Cardiac muscle cell (in vitro differentiated cells and primary cell): Measurements from ENCODE around the gene SPIN1. TPM values are rescaled to one million over a fixed set of nuclear protein-coding genes. Genes with fewer than 3 reads are reported as not detected.

Source experiments
- DNase-seq, 2 donors: peaks; one replicate each; pipeline versions ENCODE4 v3.0.0 to v3.0.0-alpha.2; 2010 to 2017; ENCODE audit warnings: low read depth in 1 of 2, low spot score in 1 of 2
- H3K27ac ChIP-seq: fragments of 200-600 bp; sonication (generic); 2 replicates; pipeline ENCODE4 v1.5.1; 2016
- H3K27me3 ChIP-seq: fragments of 200-600 bp; sonication (generic); 2 replicates; pipeline ENCODE4 v1.6.0; 2016; ENCODE audit warnings: control low read depth
- H3K36me3 ChIP-seq: fragments of 200-600 bp; sonication (generic); 2 replicates; pipeline ENCODE4 v1.5.1; 2016; ENCODE audit warnings: control low read depth
- H3K4me1 ChIP-seq: fragments of 200-600 bp; sonication (generic); 2 replicates; pipeline ENCODE4 v1.8.1; 2017; ENCODE audit warnings: low read depth, mild to moderate bottlenecking, mixed run types
- H3K4me3 ChIP-seq: fragments of 200-600 bp; sonication (generic); 2 replicates; pipeline ENCODE4 v1.5.1; 2016; ENCODE audit warnings: mild to moderate bottlenecking
- H3K9me3 ChIP-seq: fragments of 200-600 bp; sonication (generic); 2 replicates; pipeline ENCODE4 v1.5.1; 2017; ENCODE audit warnings: low read depth, mild to moderate bottlenecking, control low read depth
- polyA plus RNA-seq: library from polyadenylated mRNA; unstranded; fragments of >200 nt; fragmentation: Nextera tagmentation; extraction: Ambion mirVana; gene quantifications from 2 replicates; pipeline ENCODE4 v1.2.1, GENCODE V29; 2016
- total RNA-seq: library from RNA; depleted of rRNA; stranded (reverse); fragments of >200 nt; gene quantifications from 2 replicates; pipeline ENCODE4 v1.2.3, GENCODE V29; 2016
- TF ChIP-seq, protein P1 (sequence below): IDR thresholded peaks from 2 replicates; pipeline ENCODE4 v1.5.1; 2012; ENCODE audit warnings: low read depth, mild to moderate bottlenecking, low read length

Gene SPIN1
- total and polyA plus RNA-seq, 2 experiments from 2014 or later, result 57.6 to 67.5 TPM

DNA sequence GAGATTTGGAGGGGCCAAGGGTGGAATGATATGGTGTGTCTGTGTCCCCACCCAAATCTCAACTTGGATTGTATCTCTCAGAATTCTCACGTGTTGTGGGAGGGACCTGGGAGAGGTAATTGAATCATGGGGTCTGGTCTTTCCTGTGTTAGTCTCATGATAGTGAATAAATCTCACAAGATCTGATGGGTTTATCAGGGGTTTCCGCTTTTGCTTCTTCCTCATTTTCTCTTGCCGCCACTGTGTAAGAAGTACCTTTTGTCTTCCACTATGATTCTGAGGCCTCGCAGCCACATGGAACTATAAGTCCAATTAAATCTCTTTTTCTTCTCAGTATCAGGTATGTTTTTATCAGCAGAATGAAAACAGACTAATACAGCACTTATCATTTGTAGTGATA is 29.5 kb upstream of the SPIN1 start:
- Histone ChIP-seq H3K4me3 (no peak overlapping the region), H3K36me3 (no peaks in the 10 kb centered on the region), H3K9me3 (no peaks in the 10 kb centered on the region), H3K27me3 (no peaks in the 10 kb centered on the region), H3K27ac (no peak overlapping the region), H3K4me1 (no peaks in the 10 kb centered on the region)
- TF ChIP-seq, protein P1, sequence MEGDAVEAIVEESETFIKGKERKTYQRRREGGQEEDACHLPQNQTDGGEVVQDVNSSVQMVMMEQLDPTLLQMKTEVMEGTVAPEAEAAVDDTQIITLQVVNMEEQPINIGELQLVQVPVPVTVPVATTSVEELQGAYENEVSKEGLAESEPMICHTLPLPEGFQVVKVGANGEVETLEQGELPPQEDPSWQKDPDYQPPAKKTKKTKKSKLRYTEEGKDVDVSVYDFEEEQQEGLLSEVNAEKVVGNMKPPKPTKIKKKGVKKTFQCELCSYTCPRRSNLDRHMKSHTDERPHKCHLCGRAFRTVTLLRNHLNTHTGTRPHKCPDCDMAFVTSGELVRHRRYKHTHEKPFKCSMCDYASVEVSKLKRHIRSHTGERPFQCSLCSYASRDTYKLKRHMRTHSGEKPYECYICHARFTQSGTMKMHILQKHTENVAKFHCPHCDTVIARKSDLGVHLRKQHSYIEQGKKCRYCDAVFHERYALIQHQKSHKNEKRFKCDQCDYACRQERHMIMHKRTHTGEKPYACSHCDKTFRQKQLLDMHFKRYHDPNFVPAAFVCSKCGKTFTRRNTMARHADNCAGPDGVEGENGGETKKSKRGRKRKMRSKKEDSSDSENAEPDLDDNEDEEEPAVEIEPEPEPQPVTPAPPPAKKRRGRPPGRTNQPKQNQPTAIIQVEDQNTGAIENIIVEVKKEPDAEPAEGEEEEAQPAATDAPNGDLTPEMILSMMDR, result no peak
- DNase-seq, result no peak

DNA sequence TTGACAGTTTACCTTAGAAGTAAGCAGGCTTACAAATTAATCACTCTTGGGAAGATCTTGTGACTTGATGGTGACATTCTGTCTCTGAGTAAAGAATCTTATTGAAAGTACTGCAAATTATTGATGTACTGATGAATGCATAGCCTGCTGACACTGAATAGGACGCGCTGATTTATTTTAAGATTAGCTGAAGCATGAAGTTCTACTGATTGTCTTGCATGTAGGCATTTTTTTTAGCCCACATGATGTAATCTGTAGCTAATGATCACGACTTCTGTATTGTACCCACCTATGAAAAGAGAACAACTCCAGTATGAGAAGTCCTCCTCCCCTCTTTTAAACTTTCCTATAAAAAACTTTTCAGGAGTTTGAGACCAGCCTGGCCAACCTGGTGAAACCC is 28.3 kb upstream of the SPIN1 start:
- DNase-seq, result no peak
- Histone ChIP-seq H3K4me1 (no peaks in the 10 kb centered on the region), H3K27ac (no peak overlapping the region), H3K4me3 (no peak overlapping the region), H3K27me3 (no peaks in the 10 kb centered on the region), H3K9me3 (no peaks in the 10 kb centered on the region), H3K36me3 (no peaks in the 10 kb centered on the region)
- TF ChIP-seq, protein P1, result no peak

DNA sequence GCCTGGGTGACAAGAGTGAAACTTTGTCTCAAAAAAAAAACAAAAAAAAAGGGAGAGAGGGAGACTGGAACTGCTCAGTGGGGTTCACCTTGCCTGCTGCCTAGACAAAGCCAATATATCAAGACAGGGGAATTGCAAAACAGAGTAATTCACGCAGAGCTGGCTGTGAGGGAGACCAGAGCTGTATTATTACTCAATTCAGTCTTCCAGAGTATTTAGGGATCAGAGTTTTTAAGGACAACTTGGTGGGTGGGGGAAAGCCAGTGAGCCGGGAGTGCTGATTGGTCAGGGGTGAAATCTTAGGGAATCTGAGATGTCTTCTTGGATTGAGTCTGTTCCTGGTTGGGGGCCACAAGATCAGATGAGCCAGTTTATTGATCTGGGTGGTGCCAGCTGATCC is 25.6 kb upstream of the SPIN1 start:
- no peaks in the 10 kb centered on the region for H3K4me1 ChIP-seq
- H3K4me3 ChIP-seq, result no peak overlapping the region
- H3K36me3 ChIP-seq, result no peaks in the 10 kb centered on the region
- no peak for DNase-seq
- no peaks in the 10 kb centered on the region for H3K27me3 ChIP-seq
- H3K27ac ChIP-seq, result no peak overlapping the region
- no peaks in the 10 kb centered on the region for H3K9me3 ChIP-seq
- TF ChIP-seq, protein P1, result no peak

- Histone ChIP-seq H3K9me3 (no peaks in the 10 kb centered on the region), H3K27ac (no peak overlapping the region), H3K36me3 (no peaks in the 10 kb centered on the region), H3K4me1 (no peaks in the 10 kb centered on the region), H3K27me3 (no peaks in the 10 kb centered on the region), H3K4me3 (no peak overlapping the region)
- no peak for DNase-seq
- TF ChIP-seq, protein P1, result no peak
These were observed 24.6 kb upstream of the SPIN1 start for GRCh38 chr9:88363661-88364060.

- TF ChIP-seq, protein P1, result no peak
- Histone ChIP-seq H3K4me3 (no peak overlapping the region), H3K9me3 (no peaks in the 10 kb centered on the region), H3K36me3 (no peaks in the 10 kb centered on the region), H3K27ac (no peak overlapping the region), H3K27me3 (no peaks in the 10 kb centered on the region), H3K4me1 (no peaks in the 10 kb centered on the region)
- DNase-seq, result no peak
These were observed 23.5 kb upstream of the SPIN1 start for GRCh38 chr9:88364706-88365105.

GRCh38 chr9:88370346-88370745 is 17.9 kb upstream of the SPIN1 start:
- TF ChIP-seq, protein P1, result no peak
- no peaks in the 10 kb centered on the region for H3K4me1 ChIP-seq
- H3K27ac ChIP-seq, result no peak overlapping the region
- no peaks in the 10 kb centered on the region for H3K9me3 ChIP-seq
- no peak for DNase-seq
- no peak overlapping the region for H3K4me3 ChIP-seq
- no peaks in the 10 kb centered on the region for H3K27me3 ChIP-seq
- H3K36me3 ChIP-seq, result no peaks in the 10 kb centered on the region
